ENCODE measurements around the gene TSPAN18.

The TSPAN18 gene

DNA sequence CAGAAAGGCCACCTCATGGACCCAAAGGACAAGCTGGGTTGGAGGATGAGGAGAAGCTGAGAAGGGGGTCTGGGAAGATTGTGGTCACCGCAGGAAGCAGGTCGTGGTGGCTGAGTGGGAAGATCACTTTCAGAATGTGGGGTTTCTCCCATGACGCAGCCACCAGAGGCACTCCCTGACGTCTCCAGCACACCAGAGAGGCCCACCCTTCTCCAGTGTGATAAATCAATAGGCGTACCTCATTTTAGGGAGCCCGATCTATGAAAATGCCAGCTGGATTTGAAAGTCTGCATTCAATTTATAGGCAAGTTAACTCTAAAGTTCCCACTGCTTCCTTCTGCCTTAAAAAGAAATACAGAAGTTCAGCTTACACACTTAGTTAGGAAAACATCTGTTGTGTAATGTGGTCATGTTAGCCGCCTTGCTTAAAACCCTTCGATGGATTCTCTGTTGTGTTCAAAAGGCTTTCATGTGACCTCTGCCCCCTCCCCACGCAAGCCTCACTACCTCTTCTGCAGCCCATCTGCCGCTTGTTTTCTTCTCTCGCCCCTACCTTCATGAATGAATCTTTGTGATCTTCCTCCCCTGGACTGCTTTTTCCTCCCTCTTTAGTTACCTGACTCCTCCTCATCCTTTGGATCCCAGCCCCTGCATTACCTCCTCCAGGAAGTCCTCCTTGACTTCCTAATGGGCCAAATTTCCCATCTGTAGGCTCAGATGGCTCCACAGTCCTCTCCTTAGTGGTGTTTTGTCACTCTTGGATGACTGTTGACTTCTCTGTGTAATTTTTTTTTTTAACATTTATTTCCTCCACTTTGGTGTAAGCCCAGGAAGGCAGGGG is 10.7 kb downstream of the TSPAN18 start:
- no peak overlapping the region for H3K4me3 ChIP-seq (ENCODE audit: low read length)
- no peak for DNase-seq (ENCODE audit: low read depth)
- TF ChIP-seq, protein P1, sequence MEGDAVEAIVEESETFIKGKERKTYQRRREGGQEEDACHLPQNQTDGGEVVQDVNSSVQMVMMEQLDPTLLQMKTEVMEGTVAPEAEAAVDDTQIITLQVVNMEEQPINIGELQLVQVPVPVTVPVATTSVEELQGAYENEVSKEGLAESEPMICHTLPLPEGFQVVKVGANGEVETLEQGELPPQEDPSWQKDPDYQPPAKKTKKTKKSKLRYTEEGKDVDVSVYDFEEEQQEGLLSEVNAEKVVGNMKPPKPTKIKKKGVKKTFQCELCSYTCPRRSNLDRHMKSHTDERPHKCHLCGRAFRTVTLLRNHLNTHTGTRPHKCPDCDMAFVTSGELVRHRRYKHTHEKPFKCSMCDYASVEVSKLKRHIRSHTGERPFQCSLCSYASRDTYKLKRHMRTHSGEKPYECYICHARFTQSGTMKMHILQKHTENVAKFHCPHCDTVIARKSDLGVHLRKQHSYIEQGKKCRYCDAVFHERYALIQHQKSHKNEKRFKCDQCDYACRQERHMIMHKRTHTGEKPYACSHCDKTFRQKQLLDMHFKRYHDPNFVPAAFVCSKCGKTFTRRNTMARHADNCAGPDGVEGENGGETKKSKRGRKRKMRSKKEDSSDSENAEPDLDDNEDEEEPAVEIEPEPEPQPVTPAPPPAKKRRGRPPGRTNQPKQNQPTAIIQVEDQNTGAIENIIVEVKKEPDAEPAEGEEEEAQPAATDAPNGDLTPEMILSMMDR (conservative IDR thresholded peaks at IDR 0.05; ENCODE audit: low read length), result no peak

- DNase-seq (ENCODE audit: low read depth), result no peak
- TF ChIP-seq, protein P1 (conservative IDR thresholded peaks at IDR 0.05; ENCODE audit: low read length), result no peak
- no peak overlapping the region for H3K4me3 ChIP-seq (ENCODE audit: low read length)
These were observed 12.0 kb downstream of the TSPAN18 start for GRCh38 chr11:44738791-44739190.

DNA sequence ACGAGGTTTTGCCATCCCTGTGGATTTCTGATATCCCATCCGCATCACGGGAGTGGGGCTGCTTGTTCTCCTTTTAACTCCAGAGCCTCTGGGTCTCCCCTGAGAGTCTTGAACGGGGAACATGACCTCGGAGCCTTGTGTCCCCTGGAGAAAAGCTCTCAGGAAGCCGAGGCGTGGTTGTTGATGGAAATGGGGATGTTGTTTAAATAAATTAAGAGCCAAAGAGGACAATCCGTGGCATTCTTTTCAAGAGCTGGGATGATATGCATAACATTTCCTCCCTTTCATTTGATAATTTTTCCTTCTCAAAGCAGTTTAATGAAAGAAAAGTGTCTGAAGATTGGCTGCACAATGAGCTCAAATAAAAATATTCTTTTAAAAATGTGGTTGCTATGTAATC is 14.2 kb downstream of the TSPAN18 start:
- H3K4me3 ChIP-seq (ENCODE audit: low read length), result no peak overlapping the region
- no peak for DNase-seq (ENCODE audit: low read depth)
- TF ChIP-seq, protein P1 (conservative IDR thresholded peaks at IDR 0.05; ENCODE audit: low read length), result no peak

DNA sequence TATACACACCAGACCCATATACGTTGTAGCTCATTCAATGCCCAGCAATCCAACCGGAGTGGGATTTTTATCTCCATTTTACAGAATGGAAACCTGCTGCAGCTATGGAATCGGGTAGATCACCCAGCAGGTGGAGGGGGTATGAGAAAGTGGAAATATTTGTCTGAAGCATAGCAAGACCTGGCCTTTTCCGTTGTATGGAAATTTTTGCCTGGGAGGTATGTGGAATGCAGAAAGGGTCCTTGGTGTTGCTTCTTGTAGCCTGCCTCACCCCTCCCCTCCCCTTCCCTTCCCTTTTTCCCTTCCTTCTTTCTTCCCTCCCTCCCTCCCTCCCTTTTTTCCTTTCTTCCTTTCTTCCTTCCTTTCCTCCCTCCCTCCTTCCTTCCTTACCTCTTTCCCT is 15.2 kb downstream of the TSPAN18 start:
- no peak for DNase-seq (ENCODE audit: low read depth)
- no peak overlapping the region for H3K4me3 ChIP-seq (ENCODE audit: low read length)
- TF ChIP-seq, protein P1 (conservative IDR thresholded peaks at IDR 0.05; ENCODE audit: low read length), result no peak

- no peak overlapping the region for H3K4me3 ChIP-seq (ENCODE audit: low read length)
- TF ChIP-seq, protein P1 (conservative IDR thresholded peaks at IDR 0.05; ENCODE audit: low read length), result no peak
- no peak for DNase-seq (ENCODE audit: low read depth)
These were observed 15.9 kb downstream of the TSPAN18 start for GRCh38 chr11:44742508-44743246.

GRCh38 chr11:44743326-44743725 is 16.6 kb downstream of the TSPAN18 start:
- H3K4me3 ChIP-seq (ENCODE audit: low read length), result no peak overlapping the region
- TF ChIP-seq, protein P1 (conservative IDR thresholded peaks at IDR 0.05; ENCODE audit: low read length), result no peak
- DNase-seq (ENCODE audit: low read depth), result no peak

All from AG10803 (cell line).